HCT116 (cell line): ENCODE results near the gene ATOX1. TPM values are rescaled to one million over a fixed set of nuclear protein-coding genes. Genes with fewer than 3 reads are reported as not detected.

Source experiments
- ATAC-seq: fragments of 200-7000 bp; cut with Tn5 transposase; 2 replicates; pipeline ENCODE4 v1.9.1; 2020; ENCODE audit warnings: mild to moderate bottlenecking, moderate library complexity
- BruUV-seq: library from RNA; stranded (reverse); fragments of 400-500 nt; replicated peaks from 2 replicates; lab custom pipeline; 2021; lab: Mats Ljungman, UMichigan
- CTCF ChIA-PET: fragments of 300-600 bp; sonication (Branson Sonifier 250); formaldehyde crosslinking; loops from one replicate; lab custom pipeline; 2021; ENCODE audit warnings: antibody characterized with exemption; lab: Charles Lee
- POLR2A ChIA-PET: fragments of 300-600, 350-600 bp; sonication (Branson Sonifier 250); formaldehyde crosslinking; loops from one replicate; lab custom pipeline; 2021; ENCODE audit warnings: antibody characterized with exemption; lab: Charles Lee
- RAD21 ChIA-PET, 2 experiments: fragments of 300-600 bp; sonication (Branson Sonifier 250); formaldehyde crosslinking; loops; one replicate each; lab custom pipeline; 2023; ENCODE audit warnings: low total read pairs in 2 of 2; ENCODE audit not compliant: uncharacterized antibody in 2 of 2, unreplicated experiment in 2 of 2, low non-redundant PET in 1 of 2; lab: Charles Lee
- DNase-seq: peaks from one replicate; pipeline ENCODE4 v3.0.0-alpha.2; 2010; ENCODE audit warnings: low read depth, low spot score
- H2AFZ ChIP-seq: fragments of 200-600 bp; shearing (Covaris generic), sonication (generic); 2 replicates; pipeline ENCODE4 v1.6.1; 2017; ENCODE audit warnings: low read depth, mixed run types, mixed read lengths, antibody characterized with exemption, low read length; ENCODE audit not compliant: poor library complexity, severe bottlenecking
- H3K27ac ChIP-seq: 2 replicates; pipeline ENCODE4 v1.5.1; 2012; ENCODE audit warnings: low read depth, low read length
- H3K27me3 ChIP-seq: fragments of 200-600 bp; sonication (generic); 2 replicates; pipeline ENCODE4 v1.6.1; 2016; ENCODE audit warnings: mixed run types, low read length, mixed read lengths; ENCODE audit not compliant: insufficient read depth
- H3K36me3 ChIP-seq, 2 experiments: fragments of 200-500 bp in 1 of 2; fragments of 200-600 bp in 1 of 2; sonication (Bioruptor generic) in 1 of 2; sonication (generic) in 1 of 2; 2 replicates each; pipeline versions ENCODE4 v1.5.1 to v1.6.1; 2014 to 2016; ENCODE audit warnings: low read length in 2 of 2, inconsistent platforms in 1 of 2, mixed read lengths in 1 of 2, mixed run types in 1 of 2; ENCODE audit not compliant: insufficient read depth in 2 of 2, control insufficient read depth in 1 of 2
- H3K4me1 ChIP-seq, 2 experiments: fragments of 200-600 bp in 1 of 2; sonication (generic) in 1 of 2; 2 replicates each; pipeline versions ENCODE4 v1.5.1 to v1.6.1; 2012 to 2017; ENCODE audit warnings: low read length in 2 of 2, inconsistent platforms in 1 of 2, mild to moderate bottlenecking in 1 of 2, mixed read lengths in 1 of 2, mixed run types in 1 of 2, moderate library complexity in 1 of 2; ENCODE audit not compliant: insufficient read depth in 2 of 2, control insufficient read depth in 1 of 2
- H3K4me2 ChIP-seq: fragments of 200-600 bp; sonication (generic); 2 replicates; pipeline ENCODE4 v1.6.1; 2017; ENCODE audit warnings: mixed run types, low read length, mixed read lengths
- H3K4me3 ChIP-seq, 2 experiments: fragments of 200-600 bp in 1 of 2; sonication (generic) in 1 of 2; replicated peaks in 1 of 2; 2 replicates each; pipeline ENCODE4 v1.5.1; 2011 to 2016; ENCODE audit warnings: low read length in 2 of 2, control low read depth in 1 of 2, low read depth in 1 of 2, mild to moderate bottlenecking in 1 of 2, mixed read lengths in 1 of 2, mixed run types in 1 of 2
- H3K79me2 ChIP-seq: fragments of 200-600 bp; sonication (generic); 2 replicates; pipeline ENCODE4 v1.6.1; 2017; ENCODE audit warnings: mild to moderate bottlenecking, mixed run types, low read length, moderate library complexity, mixed read lengths; ENCODE audit not compliant: insufficient read depth
- H3K9ac ChIP-seq: fragments of 200-600 bp; sonication (generic); 2 replicates; pipeline ENCODE4 v1.6.1; 2016; ENCODE audit warnings: low read length, mixed read lengths
- H3K9me2 ChIP-seq: fragments of 200-600 bp; sonication (generic), shearing (Covaris generic); 2 replicates; pipeline ENCODE4 v1.6.1; 2017; ENCODE audit warnings: mixed run types, mild to moderate bottlenecking, moderate library complexity; ENCODE audit not compliant: insufficient read depth
- H3K9me3 ChIP-seq, 2 experiments: fragments of 200-500 bp in 1 of 2; fragments of 200-600 bp in 1 of 2; sonication (Bioruptor generic) in 1 of 2; sonication (generic) in 1 of 2; 2 replicates each; pipeline ENCODE4 v1.6.1; 2014 to 2017; ENCODE audit warnings: low read length in 2 of 2, mixed read lengths in 2 of 2, inconsistent platforms in 1 of 2, low read depth in 1 of 2, mild to moderate bottlenecking in 1 of 2, mixed run types in 1 of 2, moderate library complexity in 1 of 2; ENCODE audit not compliant: control insufficient read depth in 1 of 2, insufficient read depth in 1 of 2
- H4K20me1 ChIP-seq: fragments of 200-600 bp; sonication (generic), shearing (Covaris generic); 2 replicates; pipeline ENCODE4 v1.6.1; 2017; ENCODE audit warnings: mixed run types, mild to moderate bottlenecking, moderate library complexity; ENCODE audit not compliant: insufficient read depth
- CBX3 ChIP-seq: IDR thresholded peaks from 2 replicates; pipeline ENCODE4 v1.6.1; 2012; ENCODE audit warnings: low read depth
- EGR1 ChIP-seq: IDR thresholded peaks from 2 replicates; pipeline ENCODE4 v1.6.1; 2012; ENCODE audit warnings: low read depth
- ELF1 ChIP-seq: IDR thresholded peaks from 2 replicates; pipeline ENCODE4 v1.6.1; 2012; ENCODE audit warnings: low read depth, borderline replicate concordance
- EZH2 ChIP-seq: fragments of 200-600 bp; sonication (generic); IDR thresholded peaks from 2 replicates; pipeline ENCODE4 v1.6.1; 2017; ENCODE audit warnings: antibody characterized with exemption, mixed run types
- EZH2phosphoT487 ChIP-seq: fragments of 200-600 bp; IDR thresholded peaks from 2 replicates; pipeline ENCODE4 v1.6.1; 2018; ENCODE audit warnings: antibody characterized with exemption, borderline replicate concordance
- FOSL1 ChIP-seq: IDR thresholded peaks from 2 replicates; pipeline ENCODE4 v1.6.1; 2012; ENCODE audit warnings: low read depth
- JUND ChIP-seq: IDR thresholded peaks from 2 replicates; pipeline ENCODE4 v1.6.1; 2012
- POLR2A ChIP-seq: IDR thresholded peaks from 2 replicates; pipeline ENCODE4 v1.7.0; 2011; ENCODE audit warnings: borderline replicate concordance; ENCODE audit not compliant: insufficient read depth, insufficient read length; ENCODE audit errors: extremely low read depth
- POLR2AphosphoS5 ChIP-seq: IDR thresholded peaks from 2 replicates; pipeline ENCODE4 v1.6.1; 2011; ENCODE audit warnings: mild to moderate bottlenecking, low read depth, low read length, moderate library complexity
- SIN3A ChIP-seq: IDR thresholded peaks from 2 replicates; pipeline ENCODE4 v1.6.1; 2012; ENCODE audit warnings: low read depth
- SP1 ChIP-seq: IDR thresholded peaks from 2 replicates; pipeline ENCODE4 v1.6.1; 2012; ENCODE audit warnings: low read depth
- SRF ChIP-seq: IDR thresholded peaks from 2 replicates; pipeline ENCODE4 v1.6.1; 2012; ENCODE audit warnings: low read depth
- TCF7L2 ChIP-seq: IDR thresholded peaks from 2 replicates; pipeline ENCODE4 v1.7.0; 2011; ENCODE audit warnings: borderline replicate concordance, inconsistent platforms; ENCODE audit not compliant: insufficient read depth, insufficient read length; ENCODE audit errors: extremely low read depth
- YY1 ChIP-seq: IDR thresholded peaks from 2 replicates; pipeline ENCODE4 v1.6.1; 2011; ENCODE audit warnings: low read length, low read depth, moderate library complexity, mild to moderate bottlenecking; ENCODE audit not compliant: insufficient replicate concordance; ENCODE audit errors: extremely low read depth
- intact Hi-C: fragments of 100-400 bp; cut with micrococcal nuclease; formaldehyde crosslinking; loops from 2 replicates; pipeline ENCODE4 v1.10.0; 2022
- total RNA-seq: library from RNA; stranded (reverse); gene quantifications from one replicate; pipeline ENCODE4 v1.2.1, GENCODE V29; 2021; ENCODE audit not compliant: unreplicated experiment
- TF ChIP-seq, protein P1 (sequence below): IDR thresholded peaks from 2 replicates; pipeline ENCODE4 v1.6.1; 2012
- TF ChIP-seq, protein P2 (sequence below), 3 experiments: fragments of 200-600 bp in 1 of 3; sonication (generic) in 1 of 3; IDR thresholded peaks in 2 of 3; conservative IDR thresholded peaks in 1 of 3; 2 replicates each; pipeline ENCODE4 v1.5.1; 2012 to 2017; ENCODE audit warnings: low read depth in 2 of 3, low read length in 2 of 3, antibody characterized with exemption in 1 of 3, borderline replicate concordance in 1 of 3, control low read depth in 1 of 3, mild to moderate bottlenecking in 1 of 3, mixed read lengths in 1 of 3, mixed run types in 1 of 3, moderate library complexity in 1 of 3; ENCODE audit not compliant: insufficient read depth in 1 of 3
- TF ChIP-seq, protein P3 (sequence below): IDR thresholded peaks from 2 replicates; pipeline ENCODE4 v1.6.1; 2012
- TF ChIP-seq, protein P4 (sequence below): IDR thresholded peaks from 2 replicates; pipeline ENCODE4 v1.6.1; 2012; ENCODE audit warnings: low read depth

The ATOX1 gene
- total RNA-seq, 1 experiment from 2014 or later, result 66.2 TPM

DNA sequence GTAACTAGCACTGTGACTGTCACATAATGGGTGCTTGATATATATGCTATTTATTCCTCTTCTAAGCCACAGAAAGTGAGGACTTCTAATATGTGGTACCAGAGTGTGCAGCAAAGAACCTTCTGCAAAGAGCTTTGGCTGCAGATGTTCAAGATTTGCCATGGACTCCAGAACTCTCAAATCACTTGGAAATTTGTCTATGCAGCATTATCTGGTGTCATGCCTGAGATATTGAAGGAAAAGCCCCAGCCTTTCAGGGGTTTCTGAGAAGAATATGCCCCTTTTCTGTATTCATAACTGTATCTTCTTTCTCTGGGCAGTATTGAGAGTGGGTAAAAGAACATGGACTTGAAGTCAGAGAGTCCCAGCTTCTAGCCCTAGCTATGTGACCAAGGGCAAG lies 8.5 kb upstream of the ATOX1 start:
- H3K27me3 ChIP-seq, result no peaks in the 10 kb centered on the region
- H3K4me2 ChIP-seq, result no peak overlapping the region
- no peaks in the 10 kb centered on the region for H3K9me2 ChIP-seq
- no peak overlapping the region for H3K4me3 ChIP-seq
- TF ChIP-seq, protein P1, sequence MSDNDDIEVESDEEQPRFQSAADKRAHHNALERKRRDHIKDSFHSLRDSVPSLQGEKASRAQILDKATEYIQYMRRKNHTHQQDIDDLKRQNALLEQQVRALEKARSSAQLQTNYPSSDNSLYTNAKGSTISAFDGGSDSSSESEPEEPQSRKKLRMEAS, result no peak
- TF ChIP-seq POLR2AphosphoS5 (no peak), SIN3A (no peak), POLR2A (no peak), TCF7L2 (no peak), ELF1 (no peak), EZH2 (no peak), FOSL1 (no peak), YY1 (no peak), EZH2phosphoT487 (no peak), JUND (no peak), EGR1 (no peak), SRF (no peak), SP1 (no peak), CBX3 (no peak)
- TF ChIP-seq, protein P2, sequence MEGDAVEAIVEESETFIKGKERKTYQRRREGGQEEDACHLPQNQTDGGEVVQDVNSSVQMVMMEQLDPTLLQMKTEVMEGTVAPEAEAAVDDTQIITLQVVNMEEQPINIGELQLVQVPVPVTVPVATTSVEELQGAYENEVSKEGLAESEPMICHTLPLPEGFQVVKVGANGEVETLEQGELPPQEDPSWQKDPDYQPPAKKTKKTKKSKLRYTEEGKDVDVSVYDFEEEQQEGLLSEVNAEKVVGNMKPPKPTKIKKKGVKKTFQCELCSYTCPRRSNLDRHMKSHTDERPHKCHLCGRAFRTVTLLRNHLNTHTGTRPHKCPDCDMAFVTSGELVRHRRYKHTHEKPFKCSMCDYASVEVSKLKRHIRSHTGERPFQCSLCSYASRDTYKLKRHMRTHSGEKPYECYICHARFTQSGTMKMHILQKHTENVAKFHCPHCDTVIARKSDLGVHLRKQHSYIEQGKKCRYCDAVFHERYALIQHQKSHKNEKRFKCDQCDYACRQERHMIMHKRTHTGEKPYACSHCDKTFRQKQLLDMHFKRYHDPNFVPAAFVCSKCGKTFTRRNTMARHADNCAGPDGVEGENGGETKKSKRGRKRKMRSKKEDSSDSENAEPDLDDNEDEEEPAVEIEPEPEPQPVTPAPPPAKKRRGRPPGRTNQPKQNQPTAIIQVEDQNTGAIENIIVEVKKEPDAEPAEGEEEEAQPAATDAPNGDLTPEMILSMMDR (IDR thresholded peaks at IDR 0.05 in 2 of 3, conservative IDR thresholded peaks at IDR 0.05 in 1 of 3; ENCODE audit: borderline replicate concordance in 1 of 3, insufficient read depth in 1 of 3, low read depth in 2 of 3, low read length in 2 of 3), result no peak
- TF ChIP-seq, protein P3, sequence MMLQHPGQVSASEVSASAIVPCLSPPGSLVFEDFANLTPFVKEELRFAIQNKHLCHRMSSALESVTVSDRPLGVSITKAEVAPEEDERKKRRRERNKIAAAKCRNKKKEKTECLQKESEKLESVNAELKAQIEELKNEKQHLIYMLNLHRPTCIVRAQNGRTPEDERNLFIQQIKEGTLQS, result no peak
- TF ChIP-seq, protein P4, sequence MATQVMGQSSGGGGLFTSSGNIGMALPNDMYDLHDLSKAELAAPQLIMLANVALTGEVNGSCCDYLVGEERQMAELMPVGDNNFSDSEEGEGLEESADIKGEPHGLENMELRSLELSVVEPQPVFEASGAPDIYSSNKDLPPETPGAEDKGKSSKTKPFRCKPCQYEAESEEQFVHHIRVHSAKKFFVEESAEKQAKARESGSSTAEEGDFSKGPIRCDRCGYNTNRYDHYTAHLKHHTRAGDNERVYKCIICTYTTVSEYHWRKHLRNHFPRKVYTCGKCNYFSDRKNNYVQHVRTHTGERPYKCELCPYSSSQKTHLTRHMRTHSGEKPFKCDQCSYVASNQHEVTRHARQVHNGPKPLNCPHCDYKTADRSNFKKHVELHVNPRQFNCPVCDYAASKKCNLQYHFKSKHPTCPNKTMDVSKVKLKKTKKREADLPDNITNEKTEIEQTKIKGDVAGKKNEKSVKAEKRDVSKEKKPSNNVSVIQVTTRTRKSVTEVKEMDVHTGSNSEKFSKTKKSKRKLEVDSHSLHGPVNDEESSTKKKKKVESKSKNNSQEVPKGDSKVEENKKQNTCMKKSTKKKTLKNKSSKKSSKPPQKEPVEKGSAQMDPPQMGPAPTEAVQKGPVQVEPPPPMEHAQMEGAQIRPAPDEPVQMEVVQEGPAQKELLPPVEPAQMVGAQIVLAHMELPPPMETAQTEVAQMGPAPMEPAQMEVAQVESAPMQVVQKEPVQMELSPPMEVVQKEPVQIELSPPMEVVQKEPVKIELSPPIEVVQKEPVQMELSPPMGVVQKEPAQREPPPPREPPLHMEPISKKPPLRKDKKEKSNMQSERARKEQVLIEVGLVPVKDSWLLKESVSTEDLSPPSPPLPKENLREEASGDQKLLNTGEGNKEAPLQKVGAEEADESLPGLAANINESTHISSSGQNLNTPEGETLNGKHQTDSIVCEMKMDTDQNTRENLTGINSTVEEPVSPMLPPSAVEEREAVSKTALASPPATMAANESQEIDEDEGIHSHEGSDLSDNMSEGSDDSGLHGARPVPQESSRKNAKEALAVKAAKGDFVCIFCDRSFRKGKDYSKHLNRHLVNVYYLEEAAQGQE, result no peak
- TF ChIP-seq, all 23 proteins: peak for 0
- CTCF ChIA-PET, result interaction anchor here (0.6 kb wide), 1 partner anchor 714 kb away, joined by 3 read pairs; no protein-coding TSS in a partner anchor
- no peaks in the 10 kb centered on the region for H3K36me3 ChIP-seq
- ATAC-seq (no peak), DNase-seq (no peak)
- intact Hi-C loops, result no loop called here
- no peaks in the 10 kb centered on the region for H4K20me1 ChIP-seq
- peaks cover 2 to 13% of the 10 kb centered on the region in 2 experiments; a peak in 3 of 4 replicates for H3K4me1 ChIP-seq
- no peak overlapping the region for H3K9ac ChIP-seq
- RAD21 ChIA-PET, result no interaction called here
- H3K27ac ChIP-seq, result no peak overlapping the region
- H2AFZ ChIP-seq, result no peak overlapping the region
- no peaks in the 10 kb centered on the region for H3K9me3 ChIP-seq
- H3K79me2 ChIP-seq, result peaks cover 6% of the 10 kb centered on the region; the same call in 1 of the 2 replicates
- POLR2A ChIA-PET, result no interaction called here
- BruUV-seq, result no TSS peak
